H1 (cell line): Measurements from ENCODE around the gene RYK. TPM values are rescaled to one million over a fixed set of nuclear protein-coding genes. Genes with fewer than 3 reads are reported as not detected.
"Not testable (repeated sequence)": the region's sequence is repeated elsewhere in the genome, so short reads cannot be mapped to it uniquely, and the experiment has no call there.

Experiments
- CTCF ChIA-PET: fragments of 300-600 bp; sonication (Branson Sonifier 250); formaldehyde crosslinking; loops from one replicate; lab custom pipeline; 2021; ENCODE audit not compliant: partially characterized antibody; lab: Charles Lee
- POLR2A ChIA-PET: fragments of 300-600 bp; sonication (Branson Sonifier 250); formaldehyde crosslinking; loops from one replicate; lab custom pipeline; 2021; ENCODE audit warnings: inconsistent platforms; ENCODE audit not compliant: partially characterized antibody; lab: Charles Lee
- DNase-seq, 2 experiments: peaks; one replicate each; pipeline versions ENCODE4 v3.0.0 to v3.0.0-alpha.2; 2010 to 2022; ENCODE audit warnings: low spot score in 2 of 2, low read depth in 1 of 2, mixed read lengths in 1 of 2
- FAIRE-seq: peaks from 2 replicates; lab custom pipeline; 2011; peaks lifted over from hg19 to GRCh38; lab: Jason Lieb, UNC
- H2AFZ ChIP-seq: 2 replicates; pipeline ENCODE4 v1.8.1; 2012; ENCODE audit warnings: low read length, inconsistent platforms
- H2AK5ac ChIP-seq: 2 replicates; pipeline ENCODE4 v1.6.1; 2013; ENCODE audit warnings: low read depth, low read length
- H2BK120ac ChIP-seq: replicated peaks from 2 replicates; pipeline ENCODE3; 2013; ENCODE audit warnings: low read depth, low read length, inconsistent platforms
- H2BK12ac ChIP-seq: 2 replicates; pipeline ENCODE4 v1.6.1; 2013; ENCODE audit warnings: low read depth, low read length
- H2BK15ac ChIP-seq: 2 replicates; pipeline ENCODE4 v1.6.1; 2013; ENCODE audit warnings: low read length
- H2BK20ac ChIP-seq: 2 replicates; pipeline ENCODE4 v1.6.1; 2013; ENCODE audit warnings: low read length
- H2BK5ac ChIP-seq: 2 replicates; pipeline ENCODE4 v1.6.1; 2013; ENCODE audit warnings: low read depth, low read length
- H3K14ac ChIP-seq: 2 replicates; pipeline ENCODE4 v1.6.1; 2013; ENCODE audit warnings: inconsistent platforms; ENCODE audit not compliant: insufficient read length
- H3K18ac ChIP-seq: 2 replicates; pipeline ENCODE4 v1.6.1; 2013; ENCODE audit warnings: low read length; ENCODE audit errors: extremely low read depth
- H3K23ac ChIP-seq: 2 replicates; pipeline ENCODE4 v1.6.1; 2013; ENCODE audit warnings: inconsistent platforms; ENCODE audit not compliant: insufficient read length
- H3K23me2 ChIP-seq: 2 replicates; pipeline ENCODE4 v1.6.1; 2013; ENCODE audit warnings: low read depth, low read length
- H3K27ac ChIP-seq: 2 replicates; pipeline ENCODE4 v1.6.1; 2011; ENCODE audit warnings: low read depth, low read length, inconsistent platforms
- H3K27me3 ChIP-seq, 4 experiments: replicated peaks in 1 of 4; 1 replicate in 1 of 4; 2 replicates in 3 of 4; pipeline versions ENCODE4 v1.6.1 to v1.8.1; 2011 to 2013; ENCODE audit warnings: low read length in 3 of 4, mild to moderate bottlenecking in 3 of 4, inconsistent platforms in 2 of 4, mixed read lengths in 2 of 4, moderate library complexity in 1 of 4; ENCODE audit not compliant: control insufficient read depth in 3 of 4, insufficient read depth in 3 of 4; ENCODE audit errors: extremely low read depth in 1 of 4
- H3K36me3 ChIP-seq, 4 experiments: 2 replicates each; pipeline versions ENCODE4 v1.6.1 to v1.8.1; 2011 to 2013; ENCODE audit warnings: mild to moderate bottlenecking in 4 of 4, low read length in 3 of 4, moderate library complexity in 2 of 4, control low read depth in 1 of 4, inconsistent platforms in 1 of 4; ENCODE audit not compliant: insufficient read depth in 4 of 4, control insufficient read depth in 2 of 4
- H3K4ac ChIP-seq: replicated peaks from 2 replicates; pipeline ENCODE3; 2013; ENCODE audit warnings: low read length, low read depth, mixed read lengths, inconsistent platforms; ENCODE audit not compliant: insufficient read length
- H3K4me1 ChIP-seq, 4 experiments: replicated peaks in 1 of 4; 1 replicate in 1 of 4; 2 replicates in 3 of 4; pipeline versions ENCODE4 v1.6.1 to v1.8.1; 2011 to 2013; ENCODE audit warnings: low read length in 3 of 4, inconsistent platforms in 2 of 4, mixed read lengths in 1 of 4; ENCODE audit not compliant: insufficient read depth in 4 of 4, control insufficient read depth in 3 of 4
- H3K4me2 ChIP-seq, 2 experiments: 2 replicates each; pipeline versions ENCODE4 v1.6.1 to v1.8.1; 2011 to 2013; ENCODE audit warnings: low read depth in 2 of 2, low read length in 2 of 2, control low read depth in 1 of 2, inconsistent platforms in 1 of 2, mild to moderate bottlenecking in 1 of 2; ENCODE audit not compliant: insufficient read depth in 1 of 2
- H3K4me3 ChIP-seq, 4 experiments: fragments of 200-600, 300-600 bp in 1 of 4; sonication (generic), shearing (Covaris generic), sonication (Bioruptor Twin) in 1 of 4; 2 replicates each; pipeline versions ENCODE4 v1.5.1 to v1.8.1; 2011 to 2016; ENCODE audit warnings: low read length in 4 of 4, low read depth in 3 of 4, control low read depth in 2 of 4, inconsistent platforms in 2 of 4, mild to moderate bottlenecking in 2 of 4, mixed read lengths in 1 of 4, moderate library complexity in 1 of 4; ENCODE audit not compliant: insufficient read depth in 2 of 4; ENCODE audit errors: extremely low read depth in 1 of 4
- H3K56ac ChIP-seq: replicated peaks from 2 replicates; pipeline ENCODE3; 2013; ENCODE audit warnings: low read depth, mild to moderate bottlenecking, mixed read lengths, low read length, inconsistent platforms; ENCODE audit not compliant: insufficient read length
- H3K79me1 ChIP-seq: 2 replicates; pipeline ENCODE4 v1.6.1; 2013; ENCODE audit warnings: low read depth, low read length, control low read depth
- H3K79me2 ChIP-seq, 2 experiments: 2 replicates each; pipeline versions ENCODE4 v1.6.1 to v1.8.1; 2012 to 2013; ENCODE audit warnings: low read length in 2 of 2, mild to moderate bottlenecking in 2 of 2, inconsistent platforms in 1 of 2; ENCODE audit not compliant: insufficient read depth in 2 of 2, control insufficient read depth in 1 of 2
- H3K9ac ChIP-seq, 4 experiments: replicated peaks in 1 of 4; 1 replicate in 1 of 4; 2 replicates in 3 of 4; pipeline versions ENCODE4 v1.6.1 to v1.8.1; 2011 to 2013; ENCODE audit warnings: low read depth in 3 of 4, low read length in 3 of 4, control low read depth in 2 of 4, mild to moderate bottlenecking in 2 of 4, moderate library complexity in 2 of 4, inconsistent platforms in 1 of 4; ENCODE audit errors: extremely low read depth in 1 of 4
- H3K9me3 ChIP-seq, 2 experiments: 2 replicates each; pipeline versions ENCODE4 v1.6.1 to v1.8.1; 2012 to 2013; ENCODE audit warnings: mild to moderate bottlenecking in 2 of 2, moderate library complexity in 2 of 2, control low read depth in 1 of 2, inconsistent platforms in 1 of 2, low read depth in 1 of 2, low read length in 1 of 2, mixed read lengths in 1 of 2; ENCODE audit not compliant: insufficient read depth in 2 of 2
- H4K20me1 ChIP-seq, 2 experiments: replicated peaks in 1 of 2; 2 replicates each; pipeline versions ENCODE3 to v1.8.1; 2011 to 2013; ENCODE audit warnings: inconsistent platforms in 2 of 2, low read length in 2 of 2, mild to moderate bottlenecking in 1 of 2; ENCODE audit not compliant: insufficient read depth in 2 of 2, control insufficient read depth in 1 of 2
- H4K5ac ChIP-seq: 2 replicates; pipeline ENCODE4 v1.6.1; 2013; ENCODE audit warnings: low read length, low read depth, mixed read lengths, inconsistent platforms; ENCODE audit not compliant: insufficient read length
- H4K8ac ChIP-seq: 2 replicates; pipeline ENCODE4 v1.8.0; 2013; ENCODE audit warnings: mild to moderate bottlenecking, moderate library complexity, low read length, inconsistent platforms; ENCODE audit not compliant: insufficient read depth; ENCODE audit errors: extremely low read depth
- H4K91ac ChIP-seq: replicated peaks from 2 replicates; pipeline ENCODE3; 2013; ENCODE audit warnings: low read length, mixed read lengths, inconsistent platforms; ENCODE audit not compliant: insufficient read length
- polyA plus RNA-seq, 7 experiments: library from polyadenylated mRNA; depleted of rRNA in 3 of 7; stranded (reverse) in 5 of 7; unstranded in 2 of 7; fragments of >200 nt in 5 of 7; fragments of 200-250 nt in 2 of 7; gene quantifications; 1 replicate in 5 of 7; 2 replicates in 1 of 7; 4 replicates in 1 of 7; pipeline versions ENCODE4 v1.2.1 to v1.2.3, GENCODE V29; 2011 to 2013; ENCODE audit warnings: missing spikeins in 2 of 7, mixed read lengths in 2 of 7
- total RNA-seq: library from RNA; stranded (reverse); fragmentation: NEBNext Ultra II Directional; extraction: Animal tissue kit (Norgen Biotek cat#: 25700); gene quantifications from 2 replicates; pipeline ENCODE4 v1.2.1, GENCODE V29; 2021

The RYK gene
- total and polyA plus RNA-seq, 2 of the 8 experiments (the other 6 are each of a cell fraction or from before 2014, with no cell fraction given), result 30.5 to 63.8 TPM

GRCh38 chr3:134275110-134275509 lies 24.5 kb upstream of the RYK start:
- H3K23ac ChIP-seq, H3K4me2 ChIP-seq, H2BK120ac ChIP-seq, H3K9ac ChIP-seq, DNase-seq, H4K20me1 ChIP-seq, H4K8ac ChIP-seq, H3K23me2 ChIP-seq, H3K4ac ChIP-seq, H3K36me3 ChIP-seq, H4K91ac ChIP-seq, H2BK15ac ChIP-seq, H3K4me1 ChIP-seq, H3K27me3 ChIP-seq, H2AK5ac ChIP-seq, H2AFZ ChIP-seq, H3K56ac ChIP-seq, H3K79me2 ChIP-seq, H2BK12ac ChIP-seq, FAIRE-seq, H3K14ac ChIP-seq, H3K18ac ChIP-seq, H3K79me1 ChIP-seq, H2BK20ac ChIP-seq, H3K27ac ChIP-seq, H3K4me3 ChIP-seq, H4K5ac ChIP-seq, H2BK5ac ChIP-seq, H3K9me3 ChIP-seq: not testable (repeated sequence)
- CTCF ChIA-PET, result interaction anchor here (0.9 to 1.7 kb wide), 2 partner anchors 25 to 51 kb away, joined by 3 to 6 read pairs; no protein-coding TSS in a partner anchor
- POLR2A ChIA-PET, result interaction anchor here (1.4 kb wide), 1 partner anchor 89 kb away, joined by 3 read pairs; no protein-coding TSS in a partner anchor
